HS-5 (cell line): ENCODE results near the gene ACVR2B.

Experiments used
- DNase-seq: peaks from one replicate; pipeline ENCODE4 v3.0.0-alpha.2; 2012; ENCODE audit warnings: low read depth

Gene ACVR2B

GRCh38 chr3:38533285-38533976 is 79.7 kb downstream of the ACVR2B start:
- no peak for DNase-seq

- no peak for DNase-seq
These were observed 80.5 kb downstream of the ACVR2B start for GRCh38 chr3:38534180-38534579.

- no peak for DNase-seq
These were observed 80.9 kb downstream of the ACVR2B start for GRCh38 chr3:38534604-38535003.

GRCh38 chr3:38536671-38537070 is 83.0 kb downstream of the ACVR2B start:
- no peak for DNase-seq

- DNase-seq, result no peak
These were observed 85.2 kb downstream of the ACVR2B start for GRCh38 chr3:38538773-38539353.

GRCh38 chr3:38541806-38542205 is 88.1 kb downstream of the ACVR2B start:
- DNase-seq, result no peak
